ACHN (cell line): ENCODE measurements around the gene VAV1.

ENCODE experiments used
- DNase-seq: peaks from one replicate; pipeline ENCODE4 v3.0.0-alpha.2; 2015
- in situ Hi-C: cut with HindIII; loops from 2 replicates; pipeline ENCODE4 v1.10.0; 2017; ENCODE audit warnings: low sequenced_read_pairs, low pct_ligation_motif_present, low pct_unique_long_range_greater_than_20kb

The VAV1 gene

GRCh38 chr19:6903446-6903845, 130.9 kb downstream of the VAV1 start:
- in situ Hi-C loops = no loop called here
- DNase-seq = no peak

GRCh38 chr19:6906559-6907060, 134.1 kb downstream of the VAV1 start:
- in situ Hi-C loops = no loop called here

More at GRCh38 chr19:6906559-6907060, 134.1 kb downstream of the VAV1 start:
- no peak for DNase-seq
